GM18526 (cell line): ENCODE results near the gene SIRPD.

Source experiments
- POLR2A ChIP-seq: IDR thresholded peaks from 3 replicates; pipeline ENCODE4 v1.6.1; 2011; ENCODE audit not compliant: insufficient read length; ENCODE audit errors: extremely low read depth

Gene SIRPD

GRCh38 chr20:1508574-1508973 lies 48.9 kb downstream of the SIRPD start:
- no peak for TF ChIP-seq POLR2A

- TF ChIP-seq POLR2A, result no peak
These were observed 50.2 kb downstream of the SIRPD start for GRCh38 chr20:1507276-1507675.

- TF ChIP-seq POLR2A, result no peak
These were observed 51.6 kb downstream of the SIRPD start for GRCh38 chr20:1505871-1506270.

- no peak for TF ChIP-seq POLR2A
These were observed 52.1 kb downstream of the SIRPD start for GRCh38 chr20:1505361-1505760.

- TF ChIP-seq POLR2A, result no peak
These were observed 53.8 kb downstream of the SIRPD start for GRCh38 chr20:1503564-1504227.

- TF ChIP-seq POLR2A, result no peak
These were observed 57.0 kb downstream of the SIRPD start for GRCh38 chr20:1500496-1500895.

GRCh38 chr20:1499528-1500420 lies 57.7 kb downstream of the SIRPD start:
- TF ChIP-seq POLR2A, result no peak

- TF ChIP-seq POLR2A, result no peak
These were observed 60.6 kb downstream of the SIRPD start for GRCh38 chr20:1496930-1497329.

GRCh38 chr20:1494436-1494835 lies 63.1 kb downstream of the SIRPD start:
- TF ChIP-seq POLR2A, result no peak

GRCh38 chr20:1493536-1493935 lies 64.0 kb downstream of the SIRPD start:
- TF ChIP-seq POLR2A, result no peak

GRCh38 chr20:1491860-1492642 lies 65.5 kb downstream of the SIRPD start:
- TF ChIP-seq POLR2A, result no peak

GRCh38 chr20:1491281-1491840 lies 66.1 kb downstream of the SIRPD start, which contains the start of gene SIRPB2:
TSS of gene SIRPB2 (minus strand) at chr20:1491420. CDS start at chr20:1491359, 61 bp downstream.
- no peak for TF ChIP-seq POLR2A

GRCh38 chr20:1490643-1491195 lies 66.8 kb downstream of the SIRPD start:
- no peak for TF ChIP-seq POLR2A

GRCh38 chr20:1489764-1490436 lies 67.6 kb downstream of the SIRPD start:
- no peak for TF ChIP-seq POLR2A
